Nephron (organoid): Measurements from ENCODE around the gene POP7.

ENCODE experiments used
- H3K27ac Mint-ChIP-seq, 3 experiments: 2 replicates each; pipeline ENCODE4 v1.8.0; 2020; ENCODE audit warnings: mixed read lengths in 3 of 3, mild to moderate bottlenecking in 2 of 3, moderate library complexity in 1 of 3
- H3K27me3 Mint-ChIP-seq: 2 replicates; pipeline ENCODE4 v1.8.0; 2021; ENCODE audit warnings: low read depth, mild to moderate bottlenecking, moderate library complexity, mixed read lengths
- H3K36me3 Mint-ChIP-seq: 2 replicates; pipeline ENCODE4 v1.8.0; 2020; ENCODE audit warnings: low read depth, mixed read lengths
- H3K4me1 Mint-ChIP-seq: 2 replicates; pipeline ENCODE4 v1.8.0; 2020; ENCODE audit warnings: mixed read lengths
- H3K4me3 Mint-ChIP-seq, 3 experiments: 2 replicates each; pipeline ENCODE4 v1.8.0; 2020; ENCODE audit warnings: mild to moderate bottlenecking in 3 of 3, mixed read lengths in 3 of 3, moderate library complexity in 2 of 3
- H3K9me3 Mint-ChIP-seq: 2 replicates; pipeline ENCODE4 v1.8.0; 2020; ENCODE audit warnings: mixed read lengths
- TF ChIP-seq, protein P1 (sequence below), 3 experiments: fragments of 200-600 bp; sonication (generic); IDR thresholded peaks; one replicate each; pipeline ENCODE4 v1.5.0; 2021; ENCODE audit warnings: antibody characterized with exemption in 3 of 3; ENCODE audit not compliant: unreplicated experiment in 3 of 3

POP7 gene

DNA sequence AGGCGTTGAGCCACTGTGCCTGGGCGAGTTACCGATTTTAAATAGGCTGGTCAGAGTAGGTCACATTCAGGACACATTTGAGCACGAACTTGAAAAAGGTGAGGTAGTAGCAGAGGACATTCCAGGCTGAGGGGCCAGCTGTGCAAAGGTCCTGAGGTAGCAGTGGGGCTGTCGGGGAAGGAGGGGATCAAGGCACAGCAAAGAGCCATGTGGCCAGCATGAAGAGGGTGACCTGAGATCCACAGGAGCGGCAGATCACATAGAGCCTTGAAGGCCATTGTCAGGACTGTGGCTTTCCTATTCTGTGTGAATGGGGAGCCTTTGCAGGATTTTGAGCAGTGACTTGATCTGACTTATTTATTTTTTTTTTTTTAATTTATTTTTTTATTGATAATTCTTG is 34.0 kb downstream of the POP7 start:
- no peaks in the 10 kb centered on the region for H3K4me1 Mint-ChIP-seq
- H3K36me3 Mint-ChIP-seq: peaks cover 9% of the 10 kb centered on the region
- H3K27me3 Mint-ChIP-seq: peaks cover 4% of the 10 kb centered on the region
- H3K4me3 Mint-ChIP-seq: no peak overlapping the region
- TF ChIP-seq, protein P1, sequence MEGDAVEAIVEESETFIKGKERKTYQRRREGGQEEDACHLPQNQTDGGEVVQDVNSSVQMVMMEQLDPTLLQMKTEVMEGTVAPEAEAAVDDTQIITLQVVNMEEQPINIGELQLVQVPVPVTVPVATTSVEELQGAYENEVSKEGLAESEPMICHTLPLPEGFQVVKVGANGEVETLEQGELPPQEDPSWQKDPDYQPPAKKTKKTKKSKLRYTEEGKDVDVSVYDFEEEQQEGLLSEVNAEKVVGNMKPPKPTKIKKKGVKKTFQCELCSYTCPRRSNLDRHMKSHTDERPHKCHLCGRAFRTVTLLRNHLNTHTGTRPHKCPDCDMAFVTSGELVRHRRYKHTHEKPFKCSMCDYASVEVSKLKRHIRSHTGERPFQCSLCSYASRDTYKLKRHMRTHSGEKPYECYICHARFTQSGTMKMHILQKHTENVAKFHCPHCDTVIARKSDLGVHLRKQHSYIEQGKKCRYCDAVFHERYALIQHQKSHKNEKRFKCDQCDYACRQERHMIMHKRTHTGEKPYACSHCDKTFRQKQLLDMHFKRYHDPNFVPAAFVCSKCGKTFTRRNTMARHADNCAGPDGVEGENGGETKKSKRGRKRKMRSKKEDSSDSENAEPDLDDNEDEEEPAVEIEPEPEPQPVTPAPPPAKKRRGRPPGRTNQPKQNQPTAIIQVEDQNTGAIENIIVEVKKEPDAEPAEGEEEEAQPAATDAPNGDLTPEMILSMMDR (IDR thresholded peaks at IDR 0.05; ENCODE audit: unreplicated experiment in 3 of 3): no peak
- H3K27ac Mint-ChIP-seq: no peak overlapping the region
- peaks cover 14% of the 10 kb centered on the region for H3K9me3 Mint-ChIP-seq

DNA sequence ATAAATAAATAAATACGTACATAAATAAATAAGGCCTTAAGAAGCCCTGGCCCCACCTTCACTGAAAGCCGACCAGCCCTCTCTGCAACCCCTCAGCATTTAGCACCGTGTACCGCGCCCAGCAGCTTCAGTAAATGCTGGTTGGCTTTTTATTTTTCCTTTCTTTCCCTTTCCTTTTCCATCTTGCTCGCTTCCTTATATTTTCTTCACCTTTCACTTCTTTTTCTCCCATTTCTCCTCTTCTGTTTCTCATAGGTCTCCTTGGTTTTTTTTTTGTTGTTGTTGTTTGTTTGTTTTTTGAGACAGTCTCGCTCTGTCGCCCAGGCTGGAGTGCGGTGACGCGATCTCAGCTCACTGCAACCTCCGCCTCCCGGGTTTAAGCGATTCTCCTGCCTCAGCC is 38.7 kb downstream of the POP7 start:
- H3K4me1 Mint-ChIP-seq: no peaks in the 10 kb centered on the region
- TF ChIP-seq, protein P1 (IDR thresholded peaks at IDR 0.05; ENCODE audit: unreplicated experiment in 3 of 3): no peak
- peaks cover 11% of the 10 kb centered on the region for H3K9me3 Mint-ChIP-seq
- H3K27ac Mint-ChIP-seq: no peak overlapping the region
- no peak overlapping the region for H3K4me3 Mint-ChIP-seq
- peaks cover 9% of the 10 kb centered on the region for H3K36me3 Mint-ChIP-seq
- peaks cover 3% of the 10 kb centered on the region for H3K27me3 Mint-ChIP-seq

DNA sequence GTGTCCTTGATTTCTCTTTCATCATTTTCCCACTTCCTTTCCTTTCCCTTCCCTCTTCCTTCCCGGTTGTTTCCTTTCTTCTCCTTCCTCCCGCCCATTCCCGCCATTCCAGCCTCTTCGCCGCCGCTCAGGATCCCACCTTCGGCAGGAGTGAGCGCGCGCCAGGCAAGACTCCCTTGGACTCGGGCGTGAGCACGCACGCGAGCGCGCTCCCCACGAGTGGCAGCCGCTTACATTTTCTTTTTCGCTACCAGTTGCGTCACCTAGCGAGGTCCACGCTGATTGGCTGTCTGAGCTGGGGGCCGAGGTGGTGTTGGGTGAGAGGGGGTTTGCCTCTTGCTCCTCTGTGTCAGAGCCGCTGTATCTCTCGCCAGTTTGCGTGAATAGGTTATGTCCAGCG is 39.3 kb downstream of the POP7 start:
- peaks cover under 1% of the 10 kb centered on the region for H3K27me3 Mint-ChIP-seq
- H3K4me3 Mint-ChIP-seq: no peak overlapping the region
- H3K4me1 Mint-ChIP-seq: no peaks in the 10 kb centered on the region
- no peak overlapping the region for H3K27ac Mint-ChIP-seq
- H3K36me3 Mint-ChIP-seq: peaks cover 6% of the 10 kb centered on the region
- H3K9me3 Mint-ChIP-seq: peaks cover 8% of the 10 kb centered on the region
- TF ChIP-seq, protein P1 (IDR thresholded peaks at IDR 0.05; ENCODE audit: unreplicated experiment in 3 of 3): no peak

DNA sequence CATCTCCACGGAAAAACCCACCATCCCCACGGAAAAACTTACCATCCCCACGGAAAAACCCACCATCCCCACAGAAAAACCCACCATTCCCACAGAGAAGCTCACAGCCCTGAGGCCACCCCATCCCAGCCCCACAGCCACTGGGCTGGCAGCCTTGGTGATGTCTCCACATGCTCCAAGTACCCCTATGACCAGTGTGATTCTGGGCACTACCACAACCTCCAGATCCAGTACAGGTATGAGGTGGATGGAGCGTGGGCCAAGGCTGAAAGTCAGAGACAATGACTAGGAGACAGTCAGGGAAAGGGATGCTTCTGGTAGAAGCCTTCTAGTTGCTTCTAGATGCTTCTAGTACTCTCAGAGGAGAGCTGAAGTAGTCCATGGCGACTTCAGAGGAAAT is 47.1 kb downstream of the POP7 start:
- Mint-ChIP-seq H3K36me3 (no peaks in the 10 kb centered on the region), H3K4me3 (no peak overlapping the region), H3K4me1 (no peaks in the 10 kb centered on the region), H3K27ac (no peak overlapping the region), H3K27me3 (peaks cover 33% of the 10 kb centered on the region), H3K9me3 (no peaks in the 10 kb centered on the region)
- TF ChIP-seq, protein P1 (IDR thresholded peaks at IDR 0.05; ENCODE audit: unreplicated experiment in 3 of 3): no peak

DNA sequence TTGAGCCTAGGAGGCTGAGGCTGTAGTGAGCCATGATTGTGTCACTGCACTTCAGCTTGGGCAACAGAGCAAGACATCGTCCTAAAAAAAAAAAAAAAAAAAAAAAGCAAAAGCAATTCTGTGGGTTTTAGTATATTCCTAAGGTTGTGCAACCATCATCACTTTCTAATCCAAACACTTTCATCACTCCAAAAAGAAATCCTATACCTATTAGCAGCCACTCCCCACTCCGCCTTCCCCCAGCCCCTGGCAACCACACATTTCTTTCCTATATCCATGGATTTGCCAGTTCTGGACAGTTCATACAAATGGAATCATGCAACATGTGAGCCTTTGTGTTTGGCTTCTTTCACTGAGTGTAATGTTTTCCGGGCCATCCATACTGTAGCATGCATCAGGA is 47.8 kb downstream of the POP7 start:
- Mint-ChIP-seq H3K4me3 (no peak overlapping the region), H3K9me3 (no peaks in the 10 kb centered on the region), H3K4me1 (no peaks in the 10 kb centered on the region), H3K27me3 (peaks cover 33% of the 10 kb centered on the region), H3K27ac (no peak overlapping the region), H3K36me3 (no peaks in the 10 kb centered on the region)
- TF ChIP-seq, protein P1 (IDR thresholded peaks at IDR 0.05; ENCODE audit: unreplicated experiment in 3 of 3): no peak
